ENCODE data around the gene PSME1.
A peak's percentile ranks its signal among the peaks of the same experiment; 100 is the strongest.

GRCh38 chr14:24179961-24180796 lies 44.2 kb downstream of the PSME1 start:
- TF ChIP-seq CTCF (IDR thresholded peaks at IDR 0.05) = no peak
- TF ChIP-seq POLR2A (IDR thresholded peaks at IDR 0.05) = peak; percentile 16
